ENCODE measurements around the gene NAAA.
"Not testable (repeated sequence)": the region's sequence is repeated elsewhere in the genome, so short reads cannot be mapped to it uniquely, and the experiment has no call there.

NAAA gene

DNA sequence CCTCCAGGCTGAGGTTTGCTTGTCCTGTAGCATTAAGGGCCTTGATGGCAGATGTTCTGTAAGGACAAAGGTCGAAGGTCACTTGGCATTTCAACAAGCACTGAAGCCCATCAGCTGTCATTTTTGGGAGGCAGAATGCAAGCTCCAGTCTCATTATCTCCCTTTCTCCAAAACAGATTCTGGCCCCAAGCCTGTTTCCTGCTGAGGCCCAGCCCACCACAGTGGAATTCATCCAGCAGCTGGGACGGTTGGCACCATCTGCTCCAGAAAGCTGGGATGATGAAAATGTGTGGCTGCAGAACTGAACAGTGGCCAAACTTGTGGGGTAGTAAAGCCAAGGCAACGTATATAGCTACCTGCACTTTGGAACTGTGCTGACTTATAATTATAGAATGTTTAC lies 20.9 kb downstream of the NAAA start:
- no peak for DNase-seq (ENCODE audit: low read depth in 2 of 2)

DNA sequence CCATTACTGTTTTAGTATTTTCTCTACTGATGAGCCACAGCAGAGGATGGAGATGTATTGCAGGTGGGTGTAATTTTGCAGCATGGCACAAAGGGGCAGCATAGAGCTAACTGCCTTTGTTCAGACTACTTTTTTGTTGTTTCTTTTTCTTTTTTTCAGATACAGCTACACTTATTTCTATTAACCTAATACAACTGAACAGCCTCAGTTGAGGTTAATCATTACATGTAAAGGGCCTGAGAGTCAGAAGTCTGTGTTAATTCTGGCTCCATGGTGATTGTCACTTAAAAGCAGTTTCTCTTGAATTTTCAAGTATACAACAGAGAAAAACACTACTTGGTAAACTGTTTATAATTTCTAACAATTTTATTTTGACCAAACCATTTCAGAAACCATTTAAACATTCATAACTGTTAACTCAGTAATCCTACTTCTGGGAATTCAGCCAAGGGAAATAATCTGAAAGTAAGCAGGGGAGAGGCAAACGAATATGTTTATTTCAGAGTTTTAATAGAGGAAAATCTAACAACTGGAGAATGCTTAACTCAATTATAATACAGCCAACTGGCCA lies 24.6 kb downstream of the NAAA start:
- no peak for DNase-seq (ENCODE audit: low read depth in 2 of 2)

DNA sequence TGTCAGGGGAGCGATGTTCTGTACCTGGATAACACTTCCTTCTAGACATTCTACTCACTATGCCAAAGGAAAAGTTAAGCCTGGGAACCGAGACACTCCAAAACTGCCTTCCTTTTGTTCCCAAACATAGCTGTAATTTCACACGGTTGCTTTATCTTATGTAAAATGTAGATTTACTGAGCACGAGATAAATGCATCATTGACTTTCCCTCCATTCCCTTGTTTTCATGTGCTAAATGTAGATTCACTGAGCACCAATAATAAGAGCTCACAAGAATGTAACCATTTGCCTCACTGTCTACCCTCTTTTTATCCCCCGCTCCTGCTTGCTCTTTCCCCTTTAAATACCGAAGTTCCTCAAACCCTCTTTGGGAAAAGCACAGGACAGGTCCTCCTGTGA lies 27.8 kb downstream of the NAAA start:
- DNase-seq (ENCODE audit: low read depth in 2 of 2) = no peak

DNA sequence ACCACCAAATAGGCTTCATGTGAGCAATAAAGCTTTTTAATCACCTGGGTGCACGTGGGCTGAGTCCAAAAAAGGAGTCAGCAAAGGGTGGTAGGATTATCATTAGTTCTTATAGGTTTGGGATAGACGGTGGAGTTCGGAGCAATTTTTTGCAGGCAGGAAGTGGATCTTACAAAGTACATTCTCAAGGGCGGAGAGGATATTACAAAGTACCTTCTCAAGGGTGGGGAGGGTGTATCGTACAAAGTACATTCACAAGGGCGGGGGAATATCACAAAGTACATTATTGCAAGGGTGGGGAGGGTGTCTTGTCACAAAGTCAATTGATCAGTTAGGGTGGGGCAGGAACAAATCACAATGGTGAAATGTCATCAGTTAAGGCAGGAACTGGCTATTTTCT lies 30.0 kb downstream of the NAAA start:
- DNase-seq (ENCODE audit: low read depth in 2 of 2) = not testable (repeated sequence)

DNA sequence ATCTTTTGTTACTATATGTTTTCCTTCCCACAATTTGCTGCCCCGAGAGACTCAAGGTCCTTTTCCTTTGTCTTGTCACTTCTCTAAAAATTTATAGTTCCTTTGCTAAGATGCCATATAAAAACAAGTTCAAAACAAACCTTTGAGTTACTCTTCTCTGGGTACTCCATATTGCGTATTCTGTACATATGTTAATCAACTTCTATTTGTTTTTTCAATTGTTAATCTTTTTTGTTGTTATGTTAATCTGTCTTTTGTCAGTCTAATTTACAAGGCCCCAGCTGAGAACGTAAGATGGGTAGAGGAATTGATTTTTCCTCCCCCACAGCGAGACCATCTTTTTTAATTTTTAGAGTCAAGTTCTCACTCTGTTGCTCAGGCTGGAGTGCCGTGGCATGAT lies 31.4 kb downstream of the NAAA start:
- no peak for DNase-seq (ENCODE audit: low read depth in 2 of 2)

DNA sequence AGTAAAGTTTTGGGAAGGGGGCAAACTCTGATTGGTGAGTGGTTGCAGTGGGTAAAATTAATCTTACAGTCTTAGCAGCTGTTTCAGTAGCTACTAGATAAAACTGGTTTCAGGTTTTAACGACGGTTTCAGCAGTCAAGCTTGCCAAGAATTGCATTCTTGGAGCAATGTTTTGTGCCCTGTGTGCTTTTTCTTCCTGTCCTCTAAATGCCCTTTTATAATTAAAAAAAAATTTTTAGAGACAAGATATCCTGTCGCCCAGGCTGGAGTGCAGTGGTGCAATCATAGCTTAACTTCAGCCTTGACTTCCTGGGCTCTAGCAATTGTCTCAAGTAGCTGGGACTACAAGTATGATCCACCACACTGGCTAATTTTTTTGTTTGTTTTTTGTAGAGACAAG lies 32.3 kb downstream of the NAAA start:
- no peak for DNase-seq (ENCODE audit: low read depth in 2 of 2)

DNA sequence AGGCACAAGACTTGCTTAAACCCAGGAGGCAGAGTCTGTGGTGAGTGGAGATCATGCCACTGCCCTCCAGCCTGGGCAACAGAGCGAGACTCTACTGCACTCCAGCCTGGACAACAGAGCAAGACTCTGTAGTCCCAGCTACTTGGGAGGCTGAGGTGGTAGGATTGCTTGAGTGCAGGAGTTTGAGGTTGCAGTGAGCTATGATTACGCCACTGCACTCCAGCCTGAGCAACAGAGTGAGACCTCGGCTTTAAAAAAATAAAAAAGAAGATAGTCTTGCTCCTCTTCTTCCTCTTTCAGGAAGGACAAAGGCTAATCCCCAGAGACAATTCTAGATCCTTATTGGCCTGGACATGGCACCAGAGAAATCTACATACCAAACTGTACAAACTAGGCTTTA lies 32.8 kb downstream of the NAAA start:
- no peak for DNase-seq (ENCODE audit: low read depth in 2 of 2)

DNA sequence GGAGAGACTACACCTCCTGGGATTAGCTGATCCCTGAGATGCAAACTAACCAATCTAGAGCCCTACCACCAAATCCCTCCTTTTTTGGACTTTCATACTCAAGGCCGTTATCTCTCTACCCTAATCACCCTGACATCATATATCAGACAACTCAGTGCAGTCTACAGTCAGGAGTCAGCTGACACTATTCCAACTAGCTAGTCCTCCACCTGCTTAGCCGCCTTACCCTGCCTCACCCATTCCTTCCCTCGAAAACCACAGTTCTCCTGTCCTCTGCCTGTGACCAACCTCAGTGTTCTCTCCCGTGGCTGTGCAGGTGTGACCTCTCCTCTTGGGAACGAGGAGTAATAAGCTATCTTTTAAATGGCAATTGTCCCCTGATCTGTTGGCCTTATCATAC lies 36.7 kb downstream of the NAAA start:
- DNase-seq (ENCODE audit: low read depth in 2 of 2) = no peak

DNA sequence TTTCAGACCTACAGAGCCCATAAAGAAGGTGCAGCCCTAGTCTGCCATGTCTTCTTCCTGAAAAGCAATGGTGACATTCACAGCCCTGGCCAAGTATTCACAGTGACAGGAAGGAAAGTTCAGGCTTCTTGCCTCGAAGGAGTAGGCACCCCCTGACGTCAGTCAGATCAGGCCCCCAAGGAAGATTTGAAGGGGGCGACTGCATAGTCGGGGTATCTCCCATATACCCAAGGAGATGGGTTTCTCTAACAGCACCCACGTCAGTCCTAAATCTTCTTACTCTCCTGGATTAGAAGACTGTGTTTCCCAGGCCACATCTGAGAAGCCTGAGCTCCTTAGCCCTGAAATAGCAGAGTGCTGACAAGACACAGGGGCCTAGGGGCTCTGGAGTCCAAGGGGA lies 38.5 kb downstream of the NAAA start, which contains the start of gene PPEF2:
Gene PPEF2 (minus strand): TSS at position 101 of the 400 bp plus-strand sequence. CDS start 6,127 bp downstream, outside the sequence.
- no peak for DNase-seq (ENCODE audit: low read depth in 2 of 2)

DNA sequence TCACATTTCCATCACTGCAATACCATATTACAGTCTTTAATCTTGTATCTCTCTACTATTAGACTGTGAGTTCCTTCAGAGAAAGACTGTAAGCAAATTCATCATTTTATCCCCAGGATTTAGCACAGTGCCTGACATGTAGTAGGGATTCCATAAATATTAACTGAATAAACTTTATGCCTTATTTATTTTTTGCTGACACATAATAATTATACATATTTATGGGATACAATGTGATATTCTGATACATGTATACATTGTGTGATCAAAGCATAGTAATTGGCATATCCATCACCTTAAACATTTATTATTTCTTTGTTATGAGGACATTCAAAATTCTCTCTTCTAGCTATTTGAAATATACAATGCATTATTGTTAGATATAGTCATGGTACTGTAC lies 42.3 kb downstream of the NAAA start:
- no peak for DNase-seq (ENCODE audit: low read depth in 2 of 2)

DNA sequence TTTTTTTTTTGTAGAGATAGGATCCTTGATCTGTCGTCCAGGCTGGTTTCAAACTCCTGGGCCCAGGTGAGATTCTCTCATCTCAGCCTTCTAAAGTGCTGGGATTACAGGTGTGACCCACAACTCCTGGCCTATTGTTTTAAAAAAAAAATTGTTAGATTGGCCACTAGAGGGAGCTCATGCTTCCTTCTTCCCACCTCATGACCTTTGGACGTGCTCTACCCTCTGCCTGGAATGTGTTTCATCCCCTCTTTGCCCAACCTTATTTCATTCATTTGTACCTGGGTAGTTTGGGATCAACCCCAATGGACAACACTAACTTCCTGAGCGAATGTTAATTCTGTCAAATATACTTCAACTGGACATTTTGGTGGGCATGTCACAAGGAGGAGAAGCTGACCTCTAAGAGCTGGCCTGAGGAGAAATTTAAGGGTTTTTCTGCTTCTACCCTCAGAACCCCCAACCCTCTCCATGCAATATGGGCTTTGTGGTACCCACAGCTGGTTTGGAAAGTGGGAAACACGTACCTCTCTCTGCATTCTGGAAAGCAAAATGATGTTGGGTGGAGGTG lies 45.0 kb downstream of the NAAA start:
- DNase-seq (ENCODE audit: low read depth in 2 of 2) = no peak

DNA sequence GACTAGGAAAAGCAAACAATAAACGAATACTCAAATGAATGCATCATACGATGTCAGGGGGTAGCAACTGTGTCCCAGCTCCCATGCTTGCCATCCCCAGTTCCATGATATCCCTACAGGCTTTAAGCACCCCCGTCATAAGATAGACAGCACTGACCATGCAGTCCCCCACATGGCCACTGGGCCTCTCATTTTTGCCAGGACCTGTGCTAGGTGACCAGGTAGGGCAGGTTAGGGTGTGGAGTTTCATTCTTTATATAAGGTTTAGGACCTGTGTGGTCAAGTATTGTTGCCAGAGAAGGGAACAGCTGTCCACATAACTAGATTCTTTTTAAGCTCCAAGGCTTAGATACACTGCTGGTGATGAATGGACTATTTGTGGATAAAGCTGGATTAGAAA lies 48.3 kb downstream of the NAAA start:
- no peak for DNase-seq (ENCODE audit: low read depth in 2 of 2)

DNA sequence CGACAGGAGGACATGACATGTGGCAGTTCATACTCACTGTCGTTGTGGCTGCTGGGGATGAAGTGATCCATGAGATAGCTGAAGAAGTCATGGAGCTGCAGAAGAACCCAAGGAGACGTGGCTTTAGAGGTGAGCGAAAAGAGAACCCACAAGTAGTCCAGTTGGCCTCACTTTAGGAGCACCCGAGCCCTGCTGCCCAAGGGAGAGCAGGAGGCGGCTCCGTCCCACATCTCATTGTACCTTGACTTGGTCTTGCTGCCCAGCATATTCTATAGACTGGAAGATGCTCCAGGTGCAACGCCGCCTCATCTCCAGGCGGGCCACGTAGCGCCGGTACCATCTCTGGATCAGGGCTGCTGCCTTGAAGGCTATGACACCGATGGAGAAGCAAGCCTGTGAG lies 49.2 kb downstream of the NAAA start:
- no peak for DNase-seq (ENCODE audit: low read depth in 2 of 2)

DNA sequence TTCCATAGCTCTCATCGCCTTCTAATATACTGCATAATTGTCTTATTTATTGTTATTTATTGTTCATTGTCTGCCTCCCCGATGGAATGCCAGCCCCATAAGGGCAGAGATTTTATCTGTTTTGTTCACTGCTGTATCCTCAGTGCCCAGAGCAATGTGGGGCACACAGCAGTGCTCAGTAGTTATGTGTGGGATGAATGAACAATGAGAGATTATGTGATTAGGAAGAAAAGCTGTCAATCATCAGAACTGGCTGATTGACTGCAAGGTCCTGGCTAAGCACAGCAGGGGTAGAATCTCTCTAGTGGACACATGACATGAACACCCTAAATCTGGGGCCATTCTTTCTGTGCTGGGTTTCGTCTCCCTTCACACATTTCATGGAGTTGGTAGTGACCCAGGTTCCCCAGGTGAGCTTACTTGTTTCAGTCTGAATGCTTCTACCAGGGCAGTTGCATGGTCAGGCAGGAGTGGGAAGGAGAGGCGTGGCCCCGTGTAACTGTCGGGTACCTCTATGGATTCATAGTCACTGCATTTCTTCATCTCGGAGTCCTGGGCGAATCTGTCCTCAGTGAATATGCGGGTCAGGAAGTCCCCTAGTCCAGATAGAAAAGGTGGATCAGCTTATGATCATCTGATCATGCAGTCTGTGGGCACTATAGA lies 51.1 kb downstream of the NAAA start:
- DNase-seq (ENCODE audit: low read depth in 2 of 2) = no peak

DNA sequence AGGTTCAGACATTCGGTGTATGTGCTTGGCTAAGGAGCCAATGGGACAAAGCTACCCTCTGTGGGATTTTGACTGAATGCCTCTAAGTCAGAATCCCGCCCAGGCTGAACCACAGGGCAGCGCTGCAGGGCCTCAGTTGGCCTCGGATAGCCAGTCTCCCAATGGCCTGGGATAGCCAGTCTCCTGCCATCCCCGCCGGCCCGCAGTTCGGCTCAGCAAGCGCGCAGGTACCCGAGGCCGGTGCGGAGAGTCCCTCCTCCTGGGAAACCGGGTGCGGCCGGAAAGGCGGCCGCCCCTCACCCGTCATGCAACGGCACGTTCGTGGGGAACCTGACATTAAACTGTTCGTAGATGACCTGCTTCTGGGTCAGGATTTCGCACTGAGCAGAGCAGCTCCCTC lies 54.7 kb downstream of the NAAA start:
- no peak for DNase-seq (ENCODE audit: low read depth in 2 of 2)

DNA sequence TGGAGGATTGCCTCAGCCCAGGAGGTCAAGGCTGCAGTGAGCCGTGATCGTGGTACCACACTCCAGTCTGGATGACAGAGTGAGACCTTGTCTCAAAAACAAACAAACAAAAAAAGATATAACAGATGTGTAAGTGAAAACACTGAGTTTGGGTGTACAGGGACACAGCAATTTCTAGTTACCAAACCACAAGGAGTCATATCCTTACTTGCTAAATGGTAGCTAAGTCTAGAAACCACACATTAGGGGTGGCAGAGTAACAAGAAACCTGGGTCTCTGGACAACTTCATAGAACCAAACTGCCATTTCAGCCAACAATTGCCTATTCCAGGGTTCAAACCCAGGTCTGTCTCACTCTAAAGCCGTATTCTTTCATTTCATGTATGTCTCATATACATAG lies 59.3 kb downstream of the NAAA start:
- DNase-seq (ENCODE audit: low read depth in 2 of 2) = no peak

DNA sequence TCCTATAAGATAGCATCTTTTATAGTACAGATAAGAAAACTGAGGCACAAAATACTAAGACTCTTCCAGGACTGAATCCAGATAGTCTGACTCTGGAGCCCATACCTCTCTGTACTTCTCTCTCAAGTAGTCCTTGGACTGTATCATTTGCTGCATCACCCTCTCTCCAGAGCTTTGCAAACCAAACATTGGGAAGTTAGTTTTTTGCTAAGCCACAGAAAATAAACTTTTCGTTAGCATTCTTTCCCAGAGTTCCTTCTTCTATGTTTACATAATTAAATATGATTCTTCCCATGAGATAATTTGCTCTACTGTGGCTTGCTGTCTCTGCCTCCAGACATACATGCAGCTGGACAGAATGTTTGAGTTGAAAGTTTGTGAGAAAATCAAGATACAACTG lies 60.5 kb downstream of the NAAA start:
- no peak for DNase-seq (ENCODE audit: low read depth in 2 of 2)

DNA sequence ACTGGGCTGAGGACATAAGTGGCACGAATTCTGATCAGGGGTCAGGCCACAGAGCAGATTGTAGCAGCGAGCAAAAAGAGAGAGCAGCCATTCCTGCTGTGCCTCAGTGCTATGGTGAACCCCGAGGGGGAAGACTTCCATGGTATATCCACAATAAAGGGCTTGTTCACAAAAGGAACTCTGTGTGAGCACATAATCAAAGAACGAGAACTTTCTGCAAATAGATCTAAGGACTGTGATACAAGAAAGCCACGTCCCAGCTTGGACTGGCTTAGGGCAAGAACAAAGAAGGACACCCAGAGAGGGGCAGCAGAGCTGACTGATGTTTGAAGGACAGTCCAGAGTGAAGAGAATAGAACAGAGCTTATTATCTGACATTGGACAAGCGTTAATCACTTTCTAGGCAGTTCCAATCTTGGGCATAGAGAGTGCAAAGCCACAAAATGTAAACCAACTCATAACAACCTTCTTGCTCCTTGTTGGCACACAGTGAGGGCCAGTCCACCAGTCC lies 62.5 kb downstream of the NAAA start:
- DNase-seq (ENCODE audit: low read depth in 2 of 2) = no peak

DNA sequence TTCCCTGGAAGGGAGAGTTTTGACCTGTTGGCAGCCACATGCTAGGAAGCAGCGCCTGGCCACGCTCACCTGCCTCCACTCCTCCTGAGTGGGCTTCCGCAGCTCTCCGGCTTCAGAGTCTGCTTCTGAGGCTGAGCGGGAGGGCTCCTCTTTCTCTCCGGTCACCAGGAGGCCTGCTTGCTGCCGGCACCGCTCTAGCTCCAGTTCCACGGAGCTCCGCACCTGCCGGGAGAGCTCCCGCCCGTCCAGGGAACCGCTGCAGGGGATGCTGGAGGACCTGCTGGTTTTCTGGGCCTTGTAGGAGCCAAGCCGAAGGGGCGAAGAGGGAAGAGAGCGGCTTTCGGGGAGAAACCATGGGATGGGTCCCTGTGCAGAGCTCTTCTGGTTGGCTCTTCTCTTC lies 64.6 kb downstream of the NAAA start:
- no peak for DNase-seq (ENCODE audit: low read depth in 2 of 2)

DNA sequence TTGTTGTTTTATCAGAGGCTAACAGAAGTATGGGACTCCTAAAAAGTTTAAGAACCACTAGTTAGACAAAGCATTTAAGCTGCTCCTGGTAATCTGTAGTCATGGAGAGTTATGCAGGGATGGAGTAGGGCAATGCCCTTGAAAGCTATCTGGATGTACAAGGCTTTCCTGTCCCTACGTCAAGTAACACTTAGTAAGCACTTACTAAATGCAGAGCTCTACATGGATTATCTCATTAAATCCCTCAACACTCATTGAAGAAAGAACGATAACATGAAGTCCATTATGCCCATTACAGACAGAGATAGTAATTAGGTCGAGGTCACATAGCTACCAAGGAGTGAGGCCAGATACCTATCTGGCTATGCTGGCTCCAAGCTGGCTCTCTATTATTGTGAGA lies 71.7 kb downstream of the NAAA start:
- DNase-seq (ENCODE audit: low read depth in 2 of 2) = no peak

DNA sequence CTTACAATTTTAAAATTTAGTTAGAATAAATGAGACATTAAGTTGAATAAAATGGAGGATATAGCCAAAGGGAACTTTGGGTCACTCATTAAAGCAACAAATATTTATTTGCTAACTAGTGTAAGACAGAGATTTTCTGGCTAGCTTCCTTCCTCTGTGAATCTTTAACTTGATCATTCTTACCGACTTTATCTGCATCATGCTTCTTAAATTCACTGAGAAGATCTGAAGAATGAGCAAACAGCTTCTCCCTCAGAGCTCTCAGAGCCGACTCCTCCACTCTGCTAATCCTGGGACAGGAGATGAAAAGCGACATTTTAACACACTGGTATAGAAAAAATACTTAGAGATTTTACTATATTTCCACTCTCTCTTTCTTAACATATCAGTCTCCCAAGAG lies 73.7 kb downstream of the NAAA start:
- no peak for DNase-seq (ENCODE audit: low read depth in 2 of 2)
